Fibroblast of lung (primary cell): Measurements from ENCODE around the gene BCAS3. TPM values are rescaled to one million over a fixed set of nuclear protein-coding genes. Genes with fewer than 3 reads are reported as not detected.
"Not testable (repeated sequence)": the region's sequence is repeated elsewhere in the genome, so short reads cannot be mapped to it uniquely, and the experiment has no call there.

Experiments used
- DNase-seq, 2 donors: peaks; one replicate each; pipeline versions ENCODE4 v3.0.0 to v3.0.0-alpha.2; 2010; ENCODE audit warnings: low read depth in 2 of 2
- H2AFZ ChIP-seq: 2 replicates; pipeline ENCODE4 v1.5.1; 2012; ENCODE audit warnings: low read length, control low read depth, inconsistent platforms
- H3K27ac ChIP-seq: 2 replicates; pipeline ENCODE4 v1.5.1; 2011; ENCODE audit warnings: low read length, control low read depth; ENCODE audit not compliant: insufficient read depth
- H3K27me3 ChIP-seq: 2 replicates; pipeline ENCODE4 v1.5.1; 2011; ENCODE audit warnings: mild to moderate bottlenecking, low read length; ENCODE audit not compliant: control insufficient read depth, insufficient read depth
- H3K36me3 ChIP-seq: 2 replicates; pipeline ENCODE4 v1.5.1; 2011; ENCODE audit warnings: low read length; ENCODE audit not compliant: control insufficient read depth, insufficient read depth
- H3K4me1 ChIP-seq: 2 replicates; pipeline ENCODE4 v1.5.1; 2011; ENCODE audit warnings: low read length; ENCODE audit not compliant: control insufficient read depth, insufficient read depth; ENCODE audit errors: extremely low read depth
- H3K4me2 ChIP-seq: 2 replicates; pipeline ENCODE4 v1.5.1; 2011; ENCODE audit warnings: low read length, control low read depth; ENCODE audit not compliant: insufficient read depth; ENCODE audit errors: extremely low read depth
- H3K4me3 ChIP-seq, 4 experiments: fragments of 200-600 bp in 1 of 4; sonication (generic) in 1 of 4; replicated peaks in 1 of 4; 2 replicates each; pipeline ENCODE4 v1.5.1; 2011 to 2016; ENCODE audit warnings: low read length in 4 of 4, low read depth in 3 of 4, mild to moderate bottlenecking in 3 of 4, control low read depth in 2 of 4, inconsistent platforms in 1 of 4, mixed read lengths in 1 of 4; ENCODE audit not compliant: insufficient read depth in 1 of 4; ENCODE audit errors: control extremely low read depth in 1 of 4
- H3K79me2 ChIP-seq: 2 replicates; pipeline ENCODE4 v1.5.1; 2012; ENCODE audit warnings: mild to moderate bottlenecking, low read length, inconsistent platforms; ENCODE audit not compliant: control insufficient read depth, insufficient read depth
- H3K9ac ChIP-seq: 2 replicates; pipeline ENCODE4 v1.5.1; 2011; ENCODE audit warnings: mild to moderate bottlenecking, low read length, control low read depth; ENCODE audit not compliant: insufficient read depth
- H3K9me3 ChIP-seq: 2 replicates; pipeline ENCODE4 v1.5.1; 2012; ENCODE audit warnings: low read depth, low read length; ENCODE audit not compliant: control insufficient read depth, insufficient read depth
- H4K20me1 ChIP-seq: 2 replicates; pipeline ENCODE4 v1.5.1; 2011; ENCODE audit warnings: low read length; ENCODE audit not compliant: control insufficient read depth, insufficient read depth; ENCODE audit errors: extremely low read depth
- EZH2 ChIP-seq: IDR thresholded peaks from 2 replicates; pipeline ENCODE4 v1.5.1; 2012; ENCODE audit warnings: low read length, control low read depth, mild to moderate bottlenecking; ENCODE audit errors: missing control alignments
- polyA plus RNA-seq, 2 donors: library from polyadenylated mRNA; depleted of rRNA in 1 of 2; stranded (reverse) in 1 of 2; unstranded in 1 of 2; fragments of >200 nt; gene quantifications; 2 replicates each; pipeline ENCODE4 v1.2.1, GENCODE V29; 2011 to 2012; ENCODE audit warnings: missing spikeins in 1 of 2
- total RNA-seq: library from RNA; depleted of rRNA; stranded (reverse); fragments of >200 nt; gene quantifications from 2 replicates; pipeline ENCODE4 v1.2.1, GENCODE V29; 2014
- TF ChIP-seq, protein P1 (sequence below), 2 donors: IDR thresholded peaks in 1 of 2; conservative IDR thresholded peaks in 1 of 2; 1 replicate in 1 of 2; 2 replicates in 1 of 2; pipeline ENCODE4 v1.5.1; 2011 to 2012; ENCODE audit warnings: low read length in 2 of 2, control low read depth in 1 of 2, inconsistent platforms in 1 of 2, low read depth in 1 of 2, mild to moderate bottlenecking in 1 of 2

BCAS3 gene
- total and polyA plus RNA-seq, 2 donors (not counting 1 experiment from before 2014, with no cell fraction given) = 9.9 to 43.6 TPM

DNA sequence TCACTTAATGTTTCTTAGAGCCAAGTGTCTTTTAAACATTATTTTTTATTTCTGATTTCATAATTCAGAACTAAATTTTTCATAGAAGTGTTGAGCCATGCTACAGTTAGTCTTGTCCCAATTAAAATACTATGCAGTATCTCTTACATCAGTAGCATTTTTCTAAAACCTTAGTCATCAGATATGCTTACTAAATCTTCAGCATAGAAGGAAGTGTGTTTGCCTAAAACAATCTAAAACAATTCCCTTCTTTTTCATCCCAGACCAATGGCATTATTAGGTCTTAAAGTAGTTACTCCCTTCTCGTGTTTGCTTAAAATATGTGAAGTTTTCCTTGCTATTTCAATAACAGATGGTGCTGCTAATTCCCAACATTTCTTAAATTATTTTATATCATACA, 13.6 kb upstream of the BCAS3 start:
- no peaks in the 10 kb centered on the region for H3K79me2 ChIP-seq
- no peaks in the 10 kb centered on the region for H3K4me1 ChIP-seq
- H3K27me3 ChIP-seq = no peaks in the 10 kb centered on the region
- H3K9ac ChIP-seq = no peak overlapping the region
- no peaks in the 10 kb centered on the region for H3K36me3 ChIP-seq
- no peaks in the 10 kb centered on the region for H4K20me1 ChIP-seq
- no peaks in the 10 kb centered on the region for H3K9me3 ChIP-seq
- no peak for TF ChIP-seq EZH2
- TF ChIP-seq, protein P1, sequence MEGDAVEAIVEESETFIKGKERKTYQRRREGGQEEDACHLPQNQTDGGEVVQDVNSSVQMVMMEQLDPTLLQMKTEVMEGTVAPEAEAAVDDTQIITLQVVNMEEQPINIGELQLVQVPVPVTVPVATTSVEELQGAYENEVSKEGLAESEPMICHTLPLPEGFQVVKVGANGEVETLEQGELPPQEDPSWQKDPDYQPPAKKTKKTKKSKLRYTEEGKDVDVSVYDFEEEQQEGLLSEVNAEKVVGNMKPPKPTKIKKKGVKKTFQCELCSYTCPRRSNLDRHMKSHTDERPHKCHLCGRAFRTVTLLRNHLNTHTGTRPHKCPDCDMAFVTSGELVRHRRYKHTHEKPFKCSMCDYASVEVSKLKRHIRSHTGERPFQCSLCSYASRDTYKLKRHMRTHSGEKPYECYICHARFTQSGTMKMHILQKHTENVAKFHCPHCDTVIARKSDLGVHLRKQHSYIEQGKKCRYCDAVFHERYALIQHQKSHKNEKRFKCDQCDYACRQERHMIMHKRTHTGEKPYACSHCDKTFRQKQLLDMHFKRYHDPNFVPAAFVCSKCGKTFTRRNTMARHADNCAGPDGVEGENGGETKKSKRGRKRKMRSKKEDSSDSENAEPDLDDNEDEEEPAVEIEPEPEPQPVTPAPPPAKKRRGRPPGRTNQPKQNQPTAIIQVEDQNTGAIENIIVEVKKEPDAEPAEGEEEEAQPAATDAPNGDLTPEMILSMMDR (conservative IDR thresholded peaks at IDR 0.05 in 1 of 2, IDR thresholded peaks at IDR 0.05 in 1 of 2; ENCODE audit: low read depth in 1 of 2, low read length in 2 of 2) = no peak
- H3K4me2 ChIP-seq = no peak overlapping the region
- H3K27ac ChIP-seq = no peak overlapping the region
- H3K4me3 ChIP-seq = no peak overlapping the region
- peak in 1 of 2 donors; percentile 13 for DNase-seq
- H2AFZ ChIP-seq = no peak overlapping the region

DNA sequence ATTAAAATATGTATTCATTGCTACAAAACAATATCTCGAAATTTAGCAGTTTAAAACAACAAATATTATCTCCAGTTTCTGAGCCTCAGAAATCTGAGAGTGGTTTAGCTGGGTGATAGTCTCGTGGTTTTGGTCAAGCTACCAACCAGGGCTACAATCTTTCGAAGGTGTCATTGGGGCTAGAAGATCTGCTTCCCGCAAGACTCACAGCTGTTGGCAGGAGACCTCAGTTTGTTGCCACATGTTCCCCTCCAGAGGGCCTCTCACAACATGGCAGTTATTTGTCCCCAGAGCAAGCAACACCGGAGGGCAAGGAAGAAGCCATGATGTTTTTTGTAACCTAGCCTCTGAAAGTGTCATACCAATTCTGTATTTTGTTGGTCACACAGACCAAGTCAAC, 12.0 kb upstream of the BCAS3 start:
- TF ChIP-seq, protein P1 (conservative IDR thresholded peaks at IDR 0.05 in 1 of 2, IDR thresholded peaks at IDR 0.05 in 1 of 2; ENCODE audit: low read depth in 1 of 2, low read length in 2 of 2) = no peak
- no peak for TF ChIP-seq EZH2
- H3K27me3 ChIP-seq = no peaks in the 10 kb centered on the region
- no peak overlapping the region for H2AFZ ChIP-seq
- no peaks in the 10 kb centered on the region for H3K79me2 ChIP-seq
- H3K4me3 ChIP-seq = no peak overlapping the region
- no peaks in the 10 kb centered on the region for H3K4me1 ChIP-seq
- no peaks in the 10 kb centered on the region for H4K20me1 ChIP-seq
- DNase-seq = no peak
- H3K36me3 ChIP-seq = no peaks in the 10 kb centered on the region
- no peak overlapping the region for H3K4me2 ChIP-seq
- H3K9ac ChIP-seq = no peak overlapping the region
- H3K9me3 ChIP-seq = no peaks in the 10 kb centered on the region
- no peak overlapping the region for H3K27ac ChIP-seq

DNA sequence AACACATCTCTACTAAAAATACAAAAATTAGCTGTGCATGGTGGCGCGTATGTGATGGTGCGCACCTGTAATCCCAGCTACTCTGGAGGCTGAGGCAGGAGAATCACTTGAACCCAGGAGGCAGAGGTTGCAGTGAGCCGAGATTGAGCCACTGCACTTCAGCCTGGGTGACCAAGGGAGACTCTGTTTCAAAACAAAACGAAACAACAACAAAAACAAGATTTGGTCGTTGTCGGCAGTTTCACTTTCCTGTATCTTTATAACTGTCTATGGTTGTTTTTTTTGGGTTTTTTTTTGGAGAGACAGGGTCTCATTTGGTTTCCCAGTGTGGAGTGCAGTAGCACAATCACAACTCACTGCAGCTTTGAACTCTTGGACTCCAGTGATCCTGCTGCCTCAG, 8.9 kb upstream of the BCAS3 start:
- not testable (repeated sequence) for H3K36me3 ChIP-seq, H4K20me1 ChIP-seq, H3K27ac ChIP-seq, H3K79me2 ChIP-seq, DNase-seq, H3K4me2 ChIP-seq, H2AFZ ChIP-seq, H3K27me3 ChIP-seq, H3K4me1 ChIP-seq, H3K9ac ChIP-seq, H3K4me3 ChIP-seq, H3K9me3 ChIP-seq
